K562 (cell line): ENCODE data around the gene CDC42EP1. TPM values are rescaled to one million over a fixed set of nuclear protein-coding genes. Genes with fewer than 3 reads are reported as not detected.

ENCODE experiments used
- ATAC-seq: fragments of 200-7000 bp; cut with Tn5 transposase; 3 replicates; pipeline ENCODE4 v1.9.1; 2020; ENCODE audit warnings: moderate library complexity
- BruUV-seq: library from RNA; stranded (reverse); fragments of 400-500 nt; replicated peaks from 2 replicates; lab custom pipeline; 2021; lab: Mats Ljungman, UMichigan
- CTCF ChIA-PET: fragments of 300-600 bp; formaldehyde crosslinking; extraction: SDS; loops from one replicate; lab custom pipeline; 2021; ENCODE audit warnings: low intra/inter-chr PET ratio; lab: Yijun Ruan, JAX
- POLR2A ChIA-PET: fragments of 300-600, 350-650 bp; sonication (Branson Sonifier 250); formaldehyde crosslinking; extraction: SDS; loops from one replicate; lab custom pipeline; 2021; ENCODE audit warnings: antibody characterized with exemption, inconsistent platforms; lab: Yijun Ruan, JAX
- DNase-seq, 4 experiments: peaks; one replicate each; pipeline versions ENCODE4 v3.0.0 to v3.0.0-alpha.2; 2011 to 2018; ENCODE audit warnings: low spot score in 3 of 4, mixed read lengths in 3 of 4; ENCODE audit errors: extremely low read depth in 1 of 4
- FAIRE-seq: peaks from 2 replicates; lab custom pipeline; 2011; peaks lifted over from hg19 to GRCh38; lab: Jason Lieb, UNC
- H2AFZ ChIP-seq: 2 replicates; pipeline ENCODE4 v1.6.0; 2011; ENCODE audit warnings: low read depth, low read length, control low read depth, inconsistent platforms
- H3K27ac ChIP-seq: fragments of 200-600 bp; 3 replicates; pipeline ENCODE4 v1.8.0; 2011; ENCODE audit warnings: low read depth, mild to moderate bottlenecking, control low read depth, inconsistent platforms, low read length, moderate library complexity, mixed read lengths; ENCODE audit errors: extremely low read depth
- H3K27me3 ChIP-seq, 2 experiments: fragments of 300-600 bp in 1 of 2; 2 replicates in 1 of 2; 3 replicates in 1 of 2; pipeline versions ENCODE4 v1.6.0 to v1.8.0; 2011; ENCODE audit warnings: inconsistent platforms in 2 of 2, low read length in 2 of 2, mild to moderate bottlenecking in 1 of 2, mixed read lengths in 1 of 2, moderate library complexity in 1 of 2; ENCODE audit not compliant: control insufficient read depth in 2 of 2, insufficient read depth in 2 of 2
- H3K36me3 ChIP-seq: fragments of 300-600 bp; 3 replicates; pipeline ENCODE4 v1.8.0; 2011; ENCODE audit warnings: mild to moderate bottlenecking, low read length, inconsistent platforms; ENCODE audit not compliant: control insufficient read depth, insufficient read depth
- H3K4me1 ChIP-seq, 2 experiments: fragments of 200-600 bp in 1 of 2; replicated peaks in 1 of 2; 2 replicates in 1 of 2; 3 replicates in 1 of 2; pipeline versions ENCODE4 v1.5.1 to v1.8.0; 2011; ENCODE audit warnings: inconsistent platforms in 2 of 2, low read length in 2 of 2, mild to moderate bottlenecking in 1 of 2, mixed read lengths in 1 of 2, moderate library complexity in 1 of 2; ENCODE audit not compliant: control insufficient read depth in 2 of 2, insufficient read depth in 2 of 2
- H3K4me2 ChIP-seq: 2 replicates; pipeline ENCODE4 v1.6.1; 2011; ENCODE audit warnings: low read length, control low read depth, inconsistent platforms, mixed read lengths; ENCODE audit not compliant: insufficient read depth
- H3K4me3 ChIP-seq: fragments of 200-600 bp; sonication (generic), shearing (Covaris generic); 2 replicates; pipeline ENCODE4 v1.5.1; 2016; ENCODE audit warnings: control low read depth, inconsistent platforms
- H3K79me2 ChIP-seq: fragments of 200-600 bp; 3 replicates; pipeline ENCODE4 v1.8.0; 2011; ENCODE audit warnings: low read length, inconsistent platforms; ENCODE audit not compliant: control insufficient read depth, insufficient read depth
- H3K9ac ChIP-seq, 2 experiments: 2 replicates each; pipeline versions ENCODE4 v1.6.0 to v1.6.1; 2011; ENCODE audit warnings: low read depth in 2 of 2, low read length in 2 of 2, control low read depth in 1 of 2, inconsistent platforms in 1 of 2, mild to moderate bottlenecking in 1 of 2, mixed read lengths in 1 of 2; ENCODE audit not compliant: insufficient read depth in 1 of 2
- H3K9me1 ChIP-seq: one replicate; pipeline ENCODE4 v1.6.0; 2011; ENCODE audit warnings: inconsistent platforms, mild to moderate bottlenecking, low read length, moderate library complexity; ENCODE audit not compliant: control insufficient read depth, insufficient read depth
- H3K9me3 ChIP-seq: replicated peaks from 2 replicates; pipeline ENCODE4 v1.5.1; 2011; ENCODE audit warnings: low read depth, low read length, inconsistent platforms; ENCODE audit not compliant: control insufficient read depth, insufficient read depth
- H4K20me1 ChIP-seq: replicated peaks from 2 replicates; pipeline ENCODE4 v1.6.1; 2011; ENCODE audit warnings: low read length, inconsistent platforms, mixed read lengths; ENCODE audit not compliant: control insufficient read depth, insufficient read depth
- BRD9 ChIP-seq: fragments of 450-650 bp; IDR thresholded peaks from 2 replicates; pipeline ENCODE4 v1.6.1; 2018; ENCODE audit warnings: low read depth; ENCODE audit not compliant: partially characterized antibody
- CCAR2 ChIP-seq: fragments of 200-400 bp; formaldehyde crosslinking; IDR thresholded peaks from 2 replicates; pipeline ENCODE4 v1.6.1; 2017; ENCODE audit warnings: mild to moderate bottlenecking, low read depth, low read length
- CSDE1 ChIP-seq, 2 experiments: fragments of 450-650 bp; IDR thresholded peaks; 2 replicates each; pipeline ENCODE4 v1.6.1; 2016; ENCODE audit warnings: mild to moderate bottlenecking in 1 of 2
- PRDM10 ChIP-seq: fragments of 450-650 bp; IDR thresholded peaks from 2 replicates; pipeline ENCODE4 v1.6.1; 2018; ENCODE audit not compliant: partially characterized antibody
- RBM25 ChIP-seq: fragments of 200-400 bp; formaldehyde crosslinking; IDR thresholded peaks from 2 replicates; pipeline ENCODE4 v1.6.1; 2018; ENCODE audit warnings: low read length, low read depth, moderate library complexity; ENCODE audit not compliant: severe bottlenecking
- TCF3 ChIP-seq: sonication (generic); formaldehyde crosslinking; IDR thresholded peaks from 2 replicates; pipeline ENCODE4 v1.4.0; 2020; ENCODE audit warnings: mild to moderate bottlenecking, missing genetic modification reagents
- TFAM ChIP-seq: fragments of 250-450 bp; sonication (Bioruptor Pico); conservative IDR thresholded peaks from 2 replicates; pipeline ENCODE4 v1.5.0; 2021; ENCODE audit warnings: mild to moderate bottlenecking, moderate library complexity
- USF1 ChIP-seq: sonication (generic); formaldehyde crosslinking; IDR thresholded peaks from 2 replicates; pipeline ENCODE4 v1.9.0; 2022; ENCODE audit warnings: mild to moderate bottlenecking, missing genetic modification reagents
- ZBTB26 ChIP-seq: fragments of 450-650 bp; formaldehyde crosslinking; IDR thresholded peaks from 2 replicates; pipeline ENCODE4 v1.4.0; 2022; ENCODE audit warnings: missing genetic modification characterization
- WGBS: fragments of 100-300 bp; shearing (Covaris generic); methylation state at CpG from one replicate; pipeline ENCODE4 v1.1.6; 2016; ENCODE audit warnings: low coverage, mixed read lengths; ENCODE audit not compliant: insufficient coverage; ENCODE audit errors: missing lambda C conversion rate; 5-methylcytosine and 5-hydroxymethylcytosine counted together
- in situ Hi-C: fragments of 300-500 bp; cut with MboI; formaldehyde crosslinking; loops from 4 replicates; pipeline ENCODE4 v1.15.0; 2018; ENCODE audit warnings: inconsistent platforms, mixed read lengths
- intact Hi-C: fragments of 100-400 bp; cut with micrococcal nuclease; formaldehyde crosslinking; loops from 2 replicates; pipeline ENCODE4 v1.14.2; 2022
- polyA plus RNA-seq, 8 experiments: library from polyadenylated mRNA; depleted of rRNA in 4 of 8; stranded (reverse) in 5 of 8; unstranded in 3 of 8; fragments of >200 nt; fragmentation: Nextera tagmentation in 2 of 8; fragmentation: Illumina TruSeq in 1 of 8; extraction: Ambion mirVana in 2 of 8; extraction: Trizol in 1 of 8; gene quantifications; 2 replicates each; pipeline versions ENCODE4 v1.2.1 to v1.2.3, GENCODE V29; 2011 to 2014; ENCODE audit warnings: inconsistent platforms in 1 of 8, missing spikeins in 1 of 8
- total RNA-seq, 7 experiments: library from RNA; depleted of rRNA in 6 of 7; stranded (reverse); fragments of >200 nt in 6 of 7; fragmentation: Illumina TruSeq in 2 of 7; extraction: Trizol in 2 of 7; gene quantifications; 2 replicates each; pipeline versions ENCODE4 v1.2.1 to v1.2.3, GENCODE V29; 2011 to 2021; ENCODE audit warnings: low replicate concordance in 1 of 7

Gene CDC42EP1
- total and polyA plus RNA-seq, 9 of the 15 experiments (the other 6 are each of a cell fraction or from before 2014, with no cell fraction given) = 0.67 to 70.2 (median 7.3) TPM

GRCh38 chr22:37604074-37604473 lies 43.8 kb downstream of the CDC42EP1 start (continued):
- TF ChIP-seq RBM25 (peak; percentile 76), TFAM (no peak), CCAR2 (no peak), TCF3 (CRISPR knock-in tag) (no peak)
- TF ChIP-seq, all 486 proteins: peak for 4

GRCh38 chr22:37604875-37605274 lies 44.6 kb downstream of the CDC42EP1 start:
- H2AFZ ChIP-seq = peak overlapping the region; percentile 24; the same call in 1 of the 2 replicates
- H3K36me3 ChIP-seq = no peaks in the 10 kb centered on the region
- POLR2A ChIA-PET = interaction anchor here (0.6 kb wide), 1 partner anchor 27 kb away, joined by 3 read pairs; no protein-coding TSS in a partner anchor
- no peak for DNase-seq
- no peaks in the 10 kb centered on the region for H3K9me1 ChIP-seq
- FAIRE-seq = no peak
- no peak overlapping the region for H3K27ac ChIP-seq
- 24% methylated on average over 5 of the region's 5 CpGs for WGBS
- H3K4me2 ChIP-seq = no peak overlapping the region
- peaks cover 12% of the 10 kb centered on the region for H3K79me2 ChIP-seq
- BruUV-seq = no TSS peak
- H4K20me1 ChIP-seq = no peaks in the 10 kb centered on the region
- no peak for ATAC-seq
- no peaks in the 10 kb centered on the region for H3K9me3 ChIP-seq
- in situ Hi-C loops (loop anchor here (5.0 kb wide), 1 partner anchor 73 kb away; no protein-coding TSS in a partner anchor), intact Hi-C loops (no loop called here)
- H3K9ac ChIP-seq = no peak overlapping the region
- CTCF ChIA-PET = no interaction called here
- H3K4me3 ChIP-seq = no peak overlapping the region
- peaks cover 7 to 20% of the 10 kb centered on the region in 2 experiments; a peak in 4 of 5 replicates for H3K4me1 ChIP-seq
- no peaks in the 10 kb centered on the region for H3K27me3 ChIP-seq
- TF ChIP-seq ZBTB26 (CRISPR knock-in tag) = no peak
- no peak for TF ChIP-seq PRDM10
- TF ChIP-seq CSDE1 (IDR thresholded peaks at IDR 0.05) = no peak
- no peak for TF ChIP-seq BRD9
- TF ChIP-seq USF1 (CRISPR knock-in tag) = peak; percentile 33; the same call in 1 of the 2 replicates
